HEK293 (cell line): ENCODE results near the gene CHD5.

Experiments
- ZNF175 ChIP-seq: fragments of 450-650 bp; formaldehyde crosslinking; IDR thresholded peaks from 2 replicates; pipeline ENCODE4 v1.5.1; 2016; ENCODE audit warnings: missing biosample characterization, missing genetic modification characterization
- ZNF473 ChIP-seq: fragments of 450-650 bp; formaldehyde crosslinking; IDR thresholded peaks from 2 replicates; pipeline ENCODE4 v1.5.1; 2017; ENCODE audit warnings: missing biosample characterization, missing genetic modification characterization
- ZNF658 ChIP-seq: fragments of 450-650 bp; formaldehyde crosslinking; IDR thresholded peaks from 2 replicates; pipeline ENCODE4; 2016; ENCODE audit warnings: missing biosample characterization, missing genetic modification characterization

GRCh38 chr1:6081901-6082300, 98.2 kb downstream of the CHD5 start:
- TF ChIP-seq ZNF473 (tag by site-specific recombination) (no peak), ZNF658 (tag by site-specific recombination) (no peak), ZNF175 (tag by site-specific recombination) (no peak)
